Activated CD4-positive, alpha-beta T cell treated with anti-CD3 and anti-CD28 coated beads for 48 hours (primary cell): ENCODE data around the gene APCDD1L.
"Not testable (repeated sequence)": the region's sequence is repeated elsewhere in the genome, so short reads cannot be mapped to it uniquely, and the experiment has no call there.

Source experiments
- DNase-seq: peaks from one replicate; pipeline ENCODE4 v3.0.0-alpha.2; 2020

The APCDD1L gene

GRCh38 chr20:58513580-58514285 is 1.5 kb downstream of the APCDD1L start:
- DNase-seq, result no peak

- no peak for DNase-seq
These were observed 2.2 kb downstream of the APCDD1L start for GRCh38 chr20:58512808-58513552.

- no peak for DNase-seq
These were observed 3.3 kb downstream of the APCDD1L start for GRCh38 chr20:58511861-58512260.

GRCh38 chr20:58511364-58511763 is 3.8 kb downstream of the APCDD1L start:
- no peak for DNase-seq

GRCh38 chr20:58510921-58511320 is 4.3 kb downstream of the APCDD1L start:
- no peak for DNase-seq

GRCh38 chr20:58508762-58509395 is 6.3 kb downstream of the APCDD1L start:
- no peak for DNase-seq

- DNase-seq, result not testable (repeated sequence)
These were observed 8.2 kb downstream of the APCDD1L start for GRCh38 chr20:58506999-58507398.

- no peak for DNase-seq
These were observed 10.6 kb downstream of the APCDD1L start for GRCh38 chr20:58504566-58504965.

- no peak for DNase-seq
These were observed 11.5 kb downstream of the APCDD1L start for GRCh38 chr20:58503668-58504067.

GRCh38 chr20:58500256-58500655 is 14.9 kb downstream of the APCDD1L start:
- DNase-seq, result no peak

GRCh38 chr20:58498470-58499068 is 16.6 kb downstream of the APCDD1L start:
- DNase-seq, result no peak

- DNase-seq, result no peak
These were observed 17.3 kb downstream of the APCDD1L start for GRCh38 chr20:58497724-58498469.

- no peak for DNase-seq
These were observed 18.0 kb downstream of the APCDD1L start for GRCh38 chr20:58497076-58497641.

GRCh38 chr20:58496429-58496769 is 18.8 kb downstream of the APCDD1L start:
- DNase-seq, result no peak

GRCh38 chr20:58495623-58496428 is 19.4 kb downstream of the APCDD1L start:
- no peak for DNase-seq

GRCh38 chr20:58494923-58495622 is 20.1 kb downstream of the APCDD1L start:
- DNase-seq, result no peak

- DNase-seq, result no peak
These were observed 22.2 kb downstream of the APCDD1L start for GRCh38 chr20:58492795-58493524.

GRCh38 chr20:58492074-58492718 is 23.0 kb downstream of the APCDD1L start:
- DNase-seq, result no peak

GRCh38 chr20:58486207-58486606 is 29.0 kb downstream of the APCDD1L start:
- no peak for DNase-seq

- DNase-seq, result no peak
These were observed 29.8 kb downstream of the APCDD1L start for GRCh38 chr20:58485393-58485792.
